GM19438 (cell line): ENCODE data around the gene BCL3.
A peak's percentile ranks its signal among the peaks of the same experiment; 100 is the strongest.

ENCODE experiments used
- ATAC-seq: cut with Tn5 transposase; IDR thresholded peaks from one replicate; pipeline ENCODE4 v1.9.1; 2021; ENCODE audit warnings: low read depth; ENCODE audit not compliant: unreplicated experiment

The BCL3 gene

DNA sequence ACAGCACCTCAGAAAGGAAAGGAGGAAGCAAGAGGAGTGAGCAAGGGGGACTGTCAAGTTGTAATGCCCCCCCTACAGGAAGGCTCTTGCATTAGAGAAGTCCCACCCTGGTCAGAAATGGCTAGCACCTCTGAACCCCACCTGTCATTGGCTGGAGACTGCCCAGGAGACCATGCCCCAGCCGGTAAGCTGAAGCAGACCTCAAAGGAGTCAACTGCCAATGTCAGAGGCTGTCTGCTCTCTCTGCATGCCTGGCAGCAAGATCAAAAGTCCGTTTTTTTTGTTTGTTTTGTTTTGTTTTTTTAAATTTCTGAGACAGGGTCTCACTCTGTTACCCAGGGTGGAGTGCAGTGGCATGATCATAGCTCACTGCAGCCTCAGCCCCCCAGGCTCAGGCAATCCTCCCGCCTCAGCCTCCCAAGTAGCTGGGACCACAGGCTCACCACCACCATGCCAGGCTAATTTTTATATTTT lies 8.1 kb upstream of the BCL3 start:
- ATAC-seq = no peak

DNA sequence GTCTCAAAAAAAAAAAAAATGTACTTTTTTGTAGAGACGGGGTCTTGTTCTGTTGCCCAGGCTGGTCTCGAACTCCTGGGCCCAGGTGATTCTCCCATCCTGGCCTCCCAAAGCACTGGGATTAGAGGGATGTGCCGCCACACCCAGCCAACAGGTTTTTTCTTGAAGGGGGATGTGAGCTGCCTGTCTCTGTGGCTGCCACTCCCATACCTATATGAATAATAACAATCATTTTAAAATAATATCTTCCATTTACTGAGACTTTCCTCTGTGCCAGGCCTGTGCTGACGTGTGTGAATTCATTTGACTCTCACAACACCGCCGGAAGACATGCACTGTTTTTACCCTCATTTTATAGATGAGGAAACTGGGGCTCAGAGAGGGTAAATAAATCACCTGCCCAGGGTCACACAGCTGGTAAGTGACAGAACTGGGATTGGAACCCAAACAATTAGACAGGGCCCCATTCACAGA lies 7.2 kb upstream of the BCL3 start:
- ATAC-seq = no peak

DNA sequence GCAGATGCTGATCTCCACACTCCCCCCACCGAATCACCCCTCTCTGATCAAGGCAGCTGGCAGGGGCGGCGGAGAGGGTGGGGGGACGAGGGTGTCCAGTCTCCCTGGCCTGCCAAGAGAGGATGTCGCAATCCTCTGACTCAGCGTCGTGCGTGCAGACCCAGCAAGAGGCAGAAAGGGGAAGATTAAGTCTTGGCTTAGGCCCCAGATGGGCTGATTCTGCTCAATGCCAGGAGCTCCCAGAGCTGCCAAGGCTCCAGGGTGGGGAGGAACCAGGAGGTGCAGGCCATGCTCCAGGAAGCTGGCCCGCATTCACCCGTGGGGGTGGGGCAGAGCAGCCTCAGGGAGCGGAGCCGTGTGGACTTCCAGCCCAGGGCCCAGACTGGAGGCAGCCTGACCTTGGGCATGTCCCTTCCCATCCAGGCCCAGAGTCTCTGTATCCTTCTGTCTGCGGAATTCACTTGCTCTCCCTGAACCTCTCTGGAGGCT lies 6.6 kb upstream of the BCL3 start:
- no peak for ATAC-seq

DNA sequence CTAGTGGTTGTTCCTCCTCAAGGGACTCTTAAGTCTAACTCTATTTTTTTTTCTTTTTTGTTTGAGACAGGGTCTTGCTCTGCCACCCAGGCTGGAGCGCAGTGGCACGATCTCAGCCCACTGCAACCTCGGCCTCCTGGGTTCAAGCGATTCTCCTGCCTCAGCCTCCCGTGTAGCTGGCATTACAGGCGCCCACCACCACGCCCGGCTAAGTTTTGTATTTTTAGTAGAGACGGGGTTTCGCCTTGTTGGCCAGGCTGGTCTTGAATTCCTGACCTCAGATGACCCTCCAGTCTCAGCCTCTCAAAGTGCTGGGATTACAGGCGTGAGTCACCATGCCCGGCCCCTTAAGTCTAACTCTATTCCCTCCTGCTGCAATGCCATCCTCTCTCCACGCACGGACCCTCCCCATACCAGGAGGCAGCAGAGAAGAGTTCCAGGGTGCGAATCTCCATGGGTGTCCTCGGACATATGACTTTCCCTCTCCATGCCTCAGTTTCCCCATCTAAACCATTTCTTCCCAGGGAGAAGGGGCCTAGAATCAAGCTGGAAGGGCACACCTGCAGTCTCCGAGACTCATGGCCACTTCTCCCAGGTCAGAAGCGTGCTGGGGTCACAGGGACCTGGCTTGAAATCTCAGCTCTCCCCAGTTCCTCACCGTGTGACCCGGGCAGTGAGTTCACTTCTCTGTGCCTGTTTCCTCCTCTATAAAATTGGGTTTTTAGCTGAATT lies 6.0 kb upstream of the BCL3 start:
- no peak for ATAC-seq

DNA sequence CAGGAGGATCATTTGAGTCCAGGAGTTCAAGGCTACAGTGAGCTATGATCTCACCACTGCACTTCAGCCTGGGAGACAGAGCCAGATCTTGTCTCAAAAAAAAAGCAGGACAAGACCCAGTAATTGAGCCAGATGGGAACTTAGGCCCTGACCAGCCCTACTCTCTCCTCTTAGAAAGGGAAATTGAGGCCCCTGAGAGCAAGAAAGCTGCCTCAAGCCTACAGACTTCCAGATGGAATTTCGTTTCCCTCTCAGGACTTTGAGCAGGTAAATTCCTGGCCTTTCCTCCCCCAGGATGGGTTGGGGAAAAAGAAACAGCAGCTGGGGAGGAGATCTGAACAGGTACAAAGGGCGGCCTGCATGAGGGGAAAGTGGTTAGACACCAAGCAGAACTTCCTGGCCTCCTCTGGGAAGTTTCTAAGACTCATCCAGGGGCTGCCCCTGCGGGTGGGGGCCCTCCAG lies 3.6 kb upstream of the BCL3 start:
- no peak for ATAC-seq

DNA sequence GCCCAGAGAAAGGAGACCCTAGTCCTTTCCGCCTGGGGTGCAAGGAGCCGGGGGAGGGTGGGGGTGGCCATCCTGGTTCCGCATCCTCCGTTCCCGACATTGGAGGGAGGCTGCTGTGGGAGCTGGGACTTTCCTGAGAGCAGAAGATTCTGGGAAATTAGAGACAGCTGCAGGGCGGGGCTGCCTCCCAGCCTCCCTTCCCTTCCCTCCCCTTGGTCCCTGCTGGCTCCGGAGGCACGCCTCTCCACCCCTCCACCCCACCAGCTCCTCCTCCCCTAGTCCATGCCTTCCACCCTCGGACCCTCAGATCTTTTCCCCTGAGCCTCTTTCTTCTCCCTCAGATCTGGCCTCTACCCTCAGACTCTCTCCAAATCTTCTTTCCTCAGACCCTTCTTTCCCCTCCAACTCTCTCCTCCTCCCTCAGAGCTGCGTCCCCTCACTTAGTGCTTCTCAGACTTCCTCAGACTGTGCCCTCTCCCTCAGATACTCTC lies 3.1 kb upstream of the BCL3 start:
- no peak for ATAC-seq

DNA sequence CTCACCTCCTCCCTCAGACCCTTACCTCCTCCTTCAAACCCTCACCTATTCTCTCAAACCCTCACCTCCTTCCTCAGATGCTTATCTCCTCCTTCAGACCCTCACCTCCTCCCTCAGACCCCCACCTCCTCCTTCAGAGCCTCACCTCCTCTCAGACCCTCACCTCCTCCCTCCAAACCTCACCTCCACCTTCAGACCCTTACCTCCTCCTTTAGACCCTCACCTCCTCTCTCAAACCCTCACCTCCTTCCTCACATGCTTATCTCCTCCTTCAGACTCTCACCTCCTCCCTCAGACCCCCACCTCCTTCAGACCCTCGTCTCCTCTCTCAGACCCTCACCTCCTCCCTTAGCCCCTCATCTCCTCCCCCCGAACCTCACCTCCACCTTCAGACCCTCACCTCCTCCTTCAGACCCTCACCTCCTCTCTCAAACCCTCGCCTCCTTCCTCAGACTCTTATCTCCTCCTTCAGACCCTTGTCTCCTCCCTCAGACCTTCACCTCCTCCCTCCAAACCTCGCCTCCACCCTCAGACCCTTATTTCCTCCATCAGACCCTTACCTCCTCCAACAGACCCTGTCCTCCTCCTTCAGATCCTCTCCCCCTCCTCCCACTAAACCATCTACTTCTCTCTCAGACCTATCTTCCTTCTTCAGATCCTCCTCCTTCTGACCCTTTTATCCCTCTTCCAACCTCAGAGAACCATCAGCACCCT lies 2.5 kb upstream of the BCL3 start:
- no peak for ATAC-seq

DNA sequence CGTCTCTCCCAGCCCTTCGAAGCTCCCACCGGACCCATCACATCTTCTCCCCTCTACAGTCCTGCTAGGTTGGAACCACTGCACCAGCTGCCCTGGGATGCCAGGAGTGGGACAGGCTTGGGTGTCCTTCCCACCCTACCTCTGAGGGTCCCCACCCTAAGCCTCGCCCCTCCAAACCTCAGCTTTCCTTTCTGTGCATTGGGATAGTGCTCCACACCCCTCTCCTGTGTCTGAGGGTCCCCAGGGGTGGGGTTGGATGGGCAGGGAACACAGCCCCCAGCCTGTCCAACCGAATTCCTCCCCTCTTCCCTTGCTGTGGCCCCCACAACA lies 1.9 kb upstream of the BCL3 start:
- no peak for ATAC-seq

DNA sequence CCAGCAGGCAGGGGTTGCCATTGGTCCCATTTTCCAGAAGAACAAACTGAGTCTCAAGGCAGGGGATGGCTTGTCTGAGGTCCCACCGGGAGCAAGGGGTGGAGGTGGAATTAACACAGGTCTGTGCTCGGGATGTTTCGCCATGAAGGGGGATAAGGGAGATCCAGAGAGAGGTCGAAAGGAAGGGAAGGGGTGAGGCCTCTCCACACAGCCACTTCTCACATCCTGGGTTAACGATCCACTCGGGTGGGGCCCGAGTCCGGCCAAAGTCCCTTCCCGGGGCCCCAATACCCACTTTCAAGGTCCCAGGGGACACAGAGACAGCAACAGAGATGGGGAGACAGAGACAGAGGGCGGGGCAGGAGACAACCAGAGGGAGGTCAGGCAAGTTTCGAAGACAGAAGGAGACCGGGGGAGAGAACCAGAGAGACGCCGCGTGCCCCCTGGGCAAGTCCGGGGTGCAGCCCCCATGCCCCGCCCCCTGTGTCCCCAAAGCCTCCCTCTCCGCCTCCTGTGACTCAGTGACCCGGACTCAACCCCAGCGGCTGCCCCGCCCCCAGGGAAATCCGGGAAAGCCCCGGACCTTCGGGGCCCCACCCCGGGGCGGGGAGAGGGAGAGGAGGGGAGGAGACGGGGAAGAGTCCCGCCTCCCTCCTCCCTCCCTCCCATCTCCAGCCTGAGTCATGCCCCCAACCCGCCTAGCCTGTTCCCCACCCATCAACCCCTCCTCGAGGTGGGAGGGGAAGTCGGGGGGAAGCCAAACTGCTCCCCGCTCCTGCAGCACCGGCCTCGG lies 1.4 kb upstream of the BCL3 start:
- peak; percentile 37 for ATAC-seq

DNA sequence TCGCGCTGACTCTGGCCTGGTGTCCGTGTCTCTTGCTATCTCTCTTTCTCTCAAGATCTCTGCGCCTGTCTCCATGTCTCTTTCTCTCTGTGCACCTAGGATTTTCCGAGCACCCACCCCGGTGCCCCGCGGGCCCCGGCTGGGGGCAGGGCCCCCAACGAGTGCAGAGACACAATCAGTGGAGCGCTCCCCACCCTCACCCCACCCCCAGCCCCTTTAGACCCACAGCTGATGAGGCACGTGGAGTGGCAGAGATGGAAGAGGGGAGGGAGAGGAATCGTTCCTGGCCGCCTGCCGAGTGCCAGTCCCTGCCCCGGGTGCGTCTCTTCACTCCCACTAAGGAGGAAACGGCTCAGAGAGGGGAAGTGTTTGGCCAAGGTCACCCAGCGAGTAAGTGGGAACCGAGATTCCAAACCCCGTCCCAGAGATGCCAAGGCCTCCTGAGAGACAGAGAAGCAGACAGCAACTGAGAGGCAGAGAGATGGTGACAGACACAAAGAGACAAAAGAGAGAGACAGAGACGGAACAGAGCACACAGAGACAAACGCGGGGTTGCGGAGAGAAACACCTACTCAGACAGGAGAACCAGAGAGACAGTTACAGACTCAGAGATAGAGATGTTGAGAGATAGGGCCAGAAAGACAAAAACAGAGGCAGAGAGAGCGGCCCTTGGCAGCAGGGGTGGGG lies 626 bp upstream of the BCL3 start:
- no peak for ATAC-seq

DNA sequence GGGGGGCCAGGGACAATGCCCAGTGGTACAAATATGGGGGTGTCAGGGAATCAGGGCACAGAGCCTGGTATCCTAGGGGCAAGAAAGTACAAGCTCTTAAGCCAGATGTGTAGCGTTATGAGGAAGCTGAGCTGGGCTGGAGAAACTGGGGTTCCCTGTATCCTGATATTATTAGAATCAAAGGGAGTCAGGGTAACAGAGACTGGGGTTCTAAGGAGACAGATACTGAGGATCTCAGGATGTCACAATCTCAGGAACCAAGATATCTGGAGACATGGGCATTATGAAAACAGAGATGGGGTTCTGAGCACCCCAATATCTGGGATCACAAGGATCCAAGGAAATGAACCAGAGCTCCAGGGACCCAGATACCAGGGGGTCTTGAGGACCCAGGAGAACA lies 784 bp downstream of the BCL3 start:
- ATAC-seq = no peak

DNA sequence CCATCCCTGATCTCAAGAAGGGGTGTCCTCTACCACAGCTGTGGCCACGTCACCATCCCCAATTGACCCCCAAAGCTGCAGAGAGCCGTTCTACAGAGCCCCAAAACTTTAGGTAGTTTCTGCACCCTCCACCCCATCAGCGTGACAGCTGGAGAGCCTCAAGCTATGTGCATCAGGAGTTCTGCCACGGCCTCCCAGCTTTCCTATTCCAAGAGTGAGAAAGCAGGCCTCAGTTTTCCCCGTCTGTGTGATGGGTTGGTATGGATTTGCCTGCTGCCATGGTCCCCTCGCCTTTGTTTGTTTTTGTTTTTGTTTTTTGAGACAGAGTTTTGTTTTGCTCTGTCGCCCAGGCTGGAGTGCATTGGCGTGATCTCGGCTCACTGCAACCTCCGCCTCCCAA lies 1.5 kb downstream of the BCL3 start:
- ATAC-seq = no peak

DNA sequence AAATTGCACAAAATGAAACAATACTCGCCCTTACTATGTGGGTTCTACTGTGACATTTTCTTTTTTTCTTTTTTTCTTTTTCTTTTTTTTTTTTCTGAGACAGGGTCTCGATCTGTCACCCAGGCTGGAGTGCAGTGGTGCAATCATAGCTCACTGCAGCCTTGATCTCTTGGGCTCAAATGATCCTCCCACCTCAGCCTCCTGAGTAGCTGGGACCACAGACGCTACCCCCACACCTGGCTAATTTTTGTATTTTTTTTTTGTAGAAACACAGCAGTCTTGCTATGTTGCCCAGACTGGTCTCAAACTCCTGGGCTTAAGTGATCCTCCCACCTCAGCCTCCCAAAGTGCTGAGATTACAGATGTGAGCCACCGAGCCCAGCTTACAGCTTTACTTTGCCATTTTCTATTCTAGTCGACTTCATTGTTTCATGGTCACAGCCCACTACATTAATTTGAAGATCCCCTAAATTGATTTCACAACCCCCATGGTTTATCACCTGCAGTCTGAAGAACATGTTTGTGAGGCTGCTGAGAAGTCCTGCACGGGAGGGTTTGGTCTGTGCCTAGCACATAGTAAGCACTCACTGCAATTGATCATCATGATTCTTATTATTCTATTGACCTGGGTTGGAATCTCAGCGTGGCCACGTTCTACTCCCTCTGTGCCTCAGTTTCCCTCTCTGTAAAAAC lies 3.8 kb downstream of the BCL3 start:
- ATAC-seq = no peak

DNA sequence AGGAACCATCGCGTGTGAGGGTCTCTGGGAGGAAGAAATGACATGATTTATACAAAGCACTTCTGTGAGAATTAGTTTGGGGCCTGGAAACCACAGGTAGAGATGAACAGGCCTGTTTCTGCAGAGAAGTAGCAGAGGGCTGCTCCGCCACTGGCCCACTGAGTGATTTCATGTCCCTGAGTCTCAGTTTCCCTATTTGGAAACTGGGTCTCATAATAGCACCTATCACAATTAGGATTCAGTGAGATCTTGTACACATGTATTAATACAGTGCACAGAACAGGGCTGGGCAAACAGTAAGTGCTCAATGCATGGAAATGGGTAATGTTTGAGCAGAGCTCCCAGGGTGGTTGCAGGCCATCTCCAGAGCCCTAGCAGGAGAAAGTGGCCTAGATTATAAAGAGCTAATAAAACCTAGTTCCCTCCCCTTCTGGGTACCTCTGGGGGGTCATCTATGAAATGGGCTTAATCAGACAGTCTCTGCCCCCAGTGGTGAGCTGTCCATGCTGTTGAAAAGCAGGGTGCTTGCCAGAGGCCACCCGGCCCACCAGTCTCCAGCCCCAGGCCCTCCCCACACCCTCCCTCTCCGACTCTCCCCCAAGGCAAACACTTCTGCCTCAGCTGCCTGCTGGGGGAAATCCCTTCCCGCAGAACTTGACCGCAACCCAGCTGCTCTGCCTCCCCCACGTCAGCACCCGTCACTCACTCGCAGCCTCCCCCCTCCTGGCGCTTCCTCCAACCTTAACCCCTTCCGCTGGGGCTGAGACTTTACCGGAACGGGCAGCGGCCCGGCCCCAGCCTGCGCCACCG lies 4.5 kb downstream of the BCL3 start:
- peak; percentile 53 for ATAC-seq

DNA sequence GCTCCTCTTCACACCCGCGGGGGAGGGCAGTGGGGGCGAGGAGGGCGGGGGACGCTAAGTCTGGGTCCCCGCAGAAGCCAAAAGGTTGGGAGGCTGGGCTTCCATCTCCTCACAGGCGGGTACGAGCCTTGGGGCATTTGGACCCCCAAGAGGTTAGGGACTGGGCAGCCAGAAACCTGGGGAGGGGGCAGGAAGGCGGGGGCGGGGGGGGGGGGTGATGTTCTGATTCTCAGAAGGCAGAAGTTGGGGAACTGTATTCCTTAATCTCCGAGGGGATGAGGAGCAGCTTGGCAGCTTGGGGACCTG lies 5.1 kb downstream of the BCL3 start:
- no peak for ATAC-seq

DNA sequence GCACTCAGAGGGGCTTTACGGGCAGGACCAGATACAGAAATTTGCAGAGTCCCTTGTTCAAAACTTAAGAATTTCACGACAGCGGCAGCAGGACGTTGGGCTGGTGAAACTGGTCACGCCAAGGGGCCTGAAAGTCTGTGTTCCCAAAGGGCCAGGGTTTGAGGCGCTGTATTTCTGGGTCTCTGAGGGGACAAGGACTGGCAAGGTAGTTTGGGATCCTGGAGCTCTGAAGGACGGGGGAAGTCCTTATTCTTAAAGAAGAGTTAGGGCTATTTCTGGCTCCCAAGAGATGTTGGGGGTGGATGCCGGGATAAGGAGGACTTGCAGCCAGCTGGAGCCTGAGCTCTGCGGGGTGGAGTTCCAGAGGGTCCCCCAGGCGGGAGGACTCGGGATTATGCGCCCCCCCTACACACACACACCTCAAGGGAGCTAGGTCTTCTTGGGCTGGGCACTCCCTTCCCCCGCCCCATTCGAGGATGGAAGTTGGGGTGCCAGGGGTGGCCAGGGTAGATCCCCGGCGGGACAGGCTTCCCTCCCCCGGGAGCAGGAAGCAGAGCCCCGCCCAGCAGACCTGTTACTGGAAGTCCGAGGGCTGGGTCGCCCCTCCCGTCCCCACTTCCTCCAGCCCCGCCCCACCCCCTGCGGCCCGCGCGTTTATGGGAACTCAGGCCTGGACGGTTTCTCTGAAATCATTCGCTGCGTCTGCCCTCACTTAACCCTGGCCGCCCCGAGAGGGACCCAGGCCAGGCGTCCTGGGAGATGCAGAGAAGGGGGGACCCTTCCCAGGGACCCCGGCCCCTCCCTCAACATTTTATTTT lies 5.6 kb downstream of the BCL3 start:
- ATAC-seq = no peak

DNA sequence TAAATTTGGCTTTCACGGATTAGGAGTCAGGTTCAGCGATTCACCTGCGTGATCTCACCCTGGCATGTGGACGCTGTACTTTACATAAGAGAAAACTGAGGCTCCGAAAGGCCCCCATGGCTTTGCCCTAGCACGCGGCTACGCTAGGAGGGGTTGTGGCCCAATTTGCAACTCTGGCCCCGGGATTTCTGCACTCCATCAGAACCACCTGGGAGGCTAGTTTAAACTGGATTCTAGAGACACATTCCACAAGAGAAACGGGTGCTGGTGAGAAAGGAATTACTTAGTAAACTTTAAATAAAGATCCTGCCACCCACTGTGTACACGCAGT lies 6.2 kb downstream of the BCL3 start:
- ATAC-seq = no peak

DNA sequence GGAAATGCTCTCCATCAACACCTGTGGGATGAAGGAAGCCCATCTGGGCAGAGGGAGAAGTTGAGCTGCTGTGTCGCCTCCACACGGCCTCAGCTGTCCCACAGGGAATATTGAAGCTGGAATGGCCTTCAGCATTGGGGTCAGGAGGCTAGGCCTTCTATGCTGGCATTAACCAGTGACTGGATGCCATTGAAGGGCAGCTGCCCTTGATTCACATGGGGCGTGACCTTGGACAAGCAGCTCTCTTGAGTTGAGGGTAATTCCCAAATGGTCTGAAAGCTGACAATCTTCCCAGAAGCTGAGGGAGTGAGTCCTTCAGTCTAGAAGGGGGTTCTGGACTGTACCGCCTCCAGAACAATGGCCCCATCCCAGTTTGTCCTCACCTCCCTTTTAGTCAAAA lies 6.7 kb downstream of the BCL3 start:
- no peak for ATAC-seq
